ENCODE data around the gene TSPAN7.

Gene TSPAN7

GRCh38 chrX:38571058-38571457 is 9.7 kb downstream of the TSPAN7 start:
- H3K9me3 ChIP-seq (ENCODE audit: low read length), result no peaks in the 10 kb centered on the region
- H2AFZ ChIP-seq (ENCODE audit: low read length), result no peak overlapping the region
- no peak overlapping the region for H3K4me3 ChIP-seq (ENCODE audit: low read depth, low read length, poor library complexity, severe bottlenecking)
- H3K4me1 ChIP-seq (ENCODE audit: insufficient read depth, low read length, severe bottlenecking), result no peaks in the 10 kb centered on the region
- no peaks in the 10 kb centered on the region for H4K20me1 ChIP-seq (ENCODE audit: insufficient read depth, low read length)
- no peaks in the 10 kb centered on the region for H3K27me3 ChIP-seq (ENCODE audit: insufficient read depth, low read length)
- H3K9me2 ChIP-seq (ENCODE audit: low read depth, low read length), result no peaks in the 10 kb centered on the region
- H3K79me2 ChIP-seq (ENCODE audit: insufficient read depth, low read length), result no peaks in the 10 kb centered on the region
- H3F3A ChIP-seq (ENCODE audit: insufficient read depth, low read length), result no peaks in the 10 kb centered on the region
- no peak overlapping the region for H3K9ac ChIP-seq (ENCODE audit: low read length)
- TF ChIP-seq EZH2 (IDR thresholded peaks at IDR 0.05; ENCODE audit: borderline replicate concordance, low read length), result no peak
- no peak for TF ChIP-seq CTCF (IDR thresholded peaks at IDR 0.05; ENCODE audit: low read length)
- no peak overlapping the region for H3K4me2 ChIP-seq (ENCODE audit: low read length)
- H3K36me3 ChIP-seq (ENCODE audit: insufficient read depth, low read length), result no peaks in the 10 kb centered on the region
- no peak overlapping the region for H3K27ac ChIP-seq (ENCODE audit: low read depth, low read length, poor library complexity, severe bottlenecking)

GRCh38 chrX:38574858-38575257 is 13.5 kb downstream of the TSPAN7 start:
- Histone ChIP-seq H3F3A (ENCODE audit: insufficient read depth, low read length) (no peaks in the 10 kb centered on the region), H3K4me2 (ENCODE audit: low read length) (no peak overlapping the region), H3K79me2 (ENCODE audit: insufficient read depth, low read length) (no peaks in the 10 kb centered on the region), H3K27me3 (ENCODE audit: insufficient read depth, low read length) (no peaks in the 10 kb centered on the region), H2AFZ (ENCODE audit: low read length) (no peak overlapping the region), H3K9me3 (ENCODE audit: low read length) (no peaks in the 10 kb centered on the region), H3K27ac (ENCODE audit: low read depth, low read length, poor library complexity, severe bottlenecking) (no peak overlapping the region), H4K20me1 (ENCODE audit: insufficient read depth, low read length) (no peaks in the 10 kb centered on the region), H3K9ac (ENCODE audit: low read length) (no peak overlapping the region), H3K9me2 (ENCODE audit: low read depth, low read length) (no peaks in the 10 kb centered on the region), H3K36me3 (ENCODE audit: insufficient read depth, low read length) (no peaks in the 10 kb centered on the region), H3K4me1 (ENCODE audit: insufficient read depth, low read length, severe bottlenecking) (no peaks in the 10 kb centered on the region), H3K4me3 (ENCODE audit: low read depth, low read length, poor library complexity, severe bottlenecking) (no peak overlapping the region)
- TF ChIP-seq EZH2 (IDR thresholded peaks at IDR 0.05; ENCODE audit: borderline replicate concordance, low read length) (no peak), CTCF (IDR thresholded peaks at IDR 0.05; ENCODE audit: low read length) (no peak)

- Histone ChIP-seq H3K9me2 (ENCODE audit: low read depth, low read length) (no peaks in the 10 kb centered on the region), H3K36me3 (ENCODE audit: insufficient read depth, low read length) (no peaks in the 10 kb centered on the region), H3K79me2 (ENCODE audit: insufficient read depth, low read length) (no peaks in the 10 kb centered on the region), H3K4me2 (ENCODE audit: low read length) (no peak overlapping the region), H3K27ac (ENCODE audit: low read depth, low read length, poor library complexity, severe bottlenecking) (no peak overlapping the region), H3K4me3 (ENCODE audit: low read depth, low read length, poor library complexity, severe bottlenecking) (no peak overlapping the region), H2AFZ (ENCODE audit: low read length) (no peak overlapping the region), H4K20me1 (ENCODE audit: insufficient read depth, low read length) (no peaks in the 10 kb centered on the region), H3K9ac (ENCODE audit: low read length) (no peak overlapping the region), H3K27me3 (ENCODE audit: insufficient read depth, low read length) (no peaks in the 10 kb centered on the region), H3F3A (ENCODE audit: insufficient read depth, low read length) (no peaks in the 10 kb centered on the region), H3K9me3 (ENCODE audit: low read length) (no peaks in the 10 kb centered on the region), H3K4me1 (ENCODE audit: insufficient read depth, low read length, severe bottlenecking) (no peaks in the 10 kb centered on the region)
- no peak for TF ChIP-seq EZH2 (IDR thresholded peaks at IDR 0.05; ENCODE audit: borderline replicate concordance, low read length)
- no peak for TF ChIP-seq CTCF (IDR thresholded peaks at IDR 0.05; ENCODE audit: low read length)
Measured at GRCh38 chrX:38575888-38576287, 14.5 kb downstream of the TSPAN7 start.
